BE2C (cell line): ENCODE results near the gene SSNA1.

ENCODE experiments used
- DNase-seq: peaks from one replicate; pipeline ENCODE4 v3.0.0-alpha.2; 2020
- H3K27me3 ChIP-seq: fragments of 250-450 bp; sonication (Bioruptor Pico); 2 replicates; pipeline ENCODE4 v1.5.1; 2020; ENCODE audit warnings: mild to moderate bottlenecking
- H3K36me3 ChIP-seq: fragments of 250-450 bp; sonication (Bioruptor Pico); 2 replicates; pipeline ENCODE4 v1.5.1; 2020; ENCODE audit warnings: mild to moderate bottlenecking
- H3K4me1 ChIP-seq: fragments of 250-450 bp; sonication (Bioruptor Pico); 2 replicates; pipeline ENCODE4 v1.5.1; 2020
- H3K4me3 ChIP-seq: 2 replicates; pipeline ENCODE4 v1.5.1; 2011; ENCODE audit warnings: low read depth, low read length
- H3K9me3 ChIP-seq: fragments of 250-450 bp; sonication (Bioruptor Pico); 2 replicates; pipeline ENCODE4 v1.5.1; 2020
- CTCF ChIP-seq: IDR thresholded peaks from 2 replicates; pipeline ENCODE4 v1.5.1; 2012; ENCODE audit warnings: mild to moderate bottlenecking, low read depth, low read length

Gene SSNA1

GRCh38 chr9:137224830-137225694, 36.6 kb downstream of the SSNA1 start, which contains the start of gene CYSRT1:
CYSRT1 (plus strand) TSS chr9:137225174; CDS start chr9:137225622, 448 bp downstream.
- DNase-seq = no peak
- H3K9me3 ChIP-seq = no peaks in the 10 kb centered on the region
- H3K4me1 ChIP-seq = peaks cover 10% of the 10 kb centered on the region
- no peaks in the 10 kb centered on the region for H3K27me3 ChIP-seq
- no peak for TF ChIP-seq CTCF
- H3K36me3 ChIP-seq = no peaks in the 10 kb centered on the region
- H3K4me3 ChIP-seq = peak within 1 kb of the TSS; percentile 90

- H3K4me1 ChIP-seq = peaks cover 10% of the 10 kb centered on the region
These were observed 37.3 kb downstream of the SSNA1 start for GRCh38 chr9:137225699-137226331.

GRCh38 chr9:137226338-137227053, 38.0 kb downstream of the SSNA1 start:
- Histone ChIP-seq H3K27me3 (no peaks in the 10 kb centered on the region), H3K9me3 (no peaks in the 10 kb centered on the region), H3K36me3 (no peaks in the 10 kb centered on the region), H3K4me3 (no peak overlapping the region), H3K4me1 (peaks cover 10% of the 10 kb centered on the region)
- no peak for TF ChIP-seq CTCF
- no peak for DNase-seq

More at GRCh38 chr9:137225699-137226331, 37.3 kb downstream of the SSNA1 start:
- no peak for TF ChIP-seq CTCF
- Histone ChIP-seq H3K9me3 (no peaks in the 10 kb centered on the region), H3K27me3 (no peaks in the 10 kb centered on the region), H3K4me3 (no peak overlapping the region), H3K36me3 (no peaks in the 10 kb centered on the region)
- no peak for DNase-seq

GRCh38 chr9:137227054-137227852, 38.8 kb downstream of the SSNA1 start, which contains the start of gene RNF224:
RNF224 (plus strand) TSS chr9:137227502; CDS start chr9:137228336, 834 bp downstream.
- peak; percentile 90 for DNase-seq
- no peaks in the 10 kb centered on the region for H3K9me3 ChIP-seq
- H3K4me1 ChIP-seq = peaks cover 10% of the 10 kb centered on the region
- no peaks in the 10 kb centered on the region for H3K36me3 ChIP-seq
- H3K4me3 ChIP-seq = no peak within 1 kb of the TSS
- no peaks in the 10 kb centered on the region for H3K27me3 ChIP-seq
- peak; percentile 91 for TF ChIP-seq CTCF

GRCh38 chr9:137227853-137228505, 39.5 kb downstream of the SSNA1 start:
- Histone ChIP-seq H3K27me3 (no peaks in the 10 kb centered on the region), H3K4me3 (no peak overlapping the region), H3K36me3 (no peaks in the 10 kb centered on the region), H3K4me1 (peaks cover 8% of the 10 kb centered on the region), H3K9me3 (no peaks in the 10 kb centered on the region)
- no peak for TF ChIP-seq CTCF
- DNase-seq = no peak
